HG03045 (cell line): ENCODE data around the gene IFFO2.
"Not testable (repeated sequence)": the region's sequence is repeated elsewhere in the genome, so short reads cannot be mapped to it uniquely, and the experiment has no call there.

Source experiments
- ATAC-seq: cut with Tn5 transposase; IDR thresholded peaks from one replicate; pipeline ENCODE4 v1.9.1; 2021; ENCODE audit warnings: mild to moderate bottlenecking, moderate library complexity; ENCODE audit not compliant: unreplicated experiment

IFFO2 gene

DNA sequence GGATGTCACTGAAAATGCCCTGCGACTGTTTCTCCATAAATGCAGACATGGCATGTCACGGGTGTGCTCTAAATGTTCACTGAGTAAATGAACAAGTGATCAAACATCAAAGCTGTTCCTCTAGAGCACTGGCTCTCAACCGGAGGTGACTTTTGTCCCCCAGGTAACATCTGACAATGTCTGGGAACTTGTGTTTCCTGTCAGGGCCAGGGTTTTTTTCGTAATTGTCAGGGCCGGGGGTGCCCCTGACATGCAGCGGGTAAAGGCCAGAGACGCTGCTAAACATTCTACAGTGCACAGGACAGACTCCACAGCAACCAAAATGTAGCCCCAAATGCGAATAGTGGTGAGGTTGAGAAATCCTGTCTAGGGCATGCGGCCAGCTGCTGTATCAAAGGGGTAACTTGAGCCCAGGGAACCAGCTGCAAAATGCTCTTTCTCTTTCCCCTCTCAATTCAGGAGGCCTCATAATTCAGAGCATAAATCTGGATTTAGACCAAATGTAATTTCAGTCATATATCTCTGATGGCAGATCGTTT is 56.1 kb downstream of the IFFO2 start:
- no peak for ATAC-seq

- ATAC-seq: no peak
These were observed 57.0 kb downstream of the IFFO2 start for GRCh38 chr1:18899363-18900049.

DNA sequence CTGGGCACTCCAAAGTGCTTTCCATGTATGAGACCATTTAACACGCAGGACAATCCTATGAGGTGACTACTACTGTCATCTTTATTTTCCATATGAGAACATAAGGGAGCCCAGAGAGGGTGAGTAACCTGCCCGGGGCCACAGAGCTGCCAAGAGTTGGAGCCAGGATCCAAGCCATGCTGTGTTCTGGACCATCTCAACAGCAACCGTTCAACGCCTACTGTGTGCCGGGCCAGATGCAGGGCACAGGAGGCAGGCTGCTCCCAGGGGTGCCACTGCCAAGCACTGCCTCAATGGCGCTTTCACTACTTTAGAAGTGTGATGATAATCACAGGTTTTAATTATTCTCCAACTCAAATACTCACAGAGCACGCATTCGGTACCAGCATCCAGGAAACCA is 57.9 kb downstream of the IFFO2 start:
- no peak for ATAC-seq

GRCh38 chr1:18895317-18895716 is 61.2 kb downstream of the IFFO2 start:
- ATAC-seq: no peak

- no peak for ATAC-seq
These were observed 63.4 kb downstream of the IFFO2 start for GRCh38 chr1:18893120-18893519.

- not testable (repeated sequence) for ATAC-seq
These were observed 64.6 kb downstream of the IFFO2 start for GRCh38 chr1:18891858-18892257.

DNA sequence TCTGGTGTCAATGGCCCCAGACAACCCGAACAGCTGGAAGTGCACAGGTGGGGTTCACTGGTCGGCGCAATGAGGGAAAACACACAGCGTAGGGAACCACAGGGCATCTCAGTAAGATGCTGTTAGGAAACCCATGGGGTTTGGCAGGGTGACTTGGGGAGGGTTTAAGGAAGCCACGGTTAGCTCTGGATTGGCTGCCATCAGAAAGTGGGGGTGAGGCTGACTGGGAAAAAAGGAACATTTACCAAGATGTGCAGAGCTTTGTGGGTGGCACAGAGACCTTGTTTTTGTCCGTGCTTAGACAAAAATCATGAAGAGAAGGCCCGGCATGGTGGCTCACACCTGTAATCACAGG is 65.1 kb downstream of the IFFO2 start:
- ATAC-seq: no peak

GRCh38 chr1:18890706-18891425 is 65.6 kb downstream of the IFFO2 start:
- no peak for ATAC-seq

DNA sequence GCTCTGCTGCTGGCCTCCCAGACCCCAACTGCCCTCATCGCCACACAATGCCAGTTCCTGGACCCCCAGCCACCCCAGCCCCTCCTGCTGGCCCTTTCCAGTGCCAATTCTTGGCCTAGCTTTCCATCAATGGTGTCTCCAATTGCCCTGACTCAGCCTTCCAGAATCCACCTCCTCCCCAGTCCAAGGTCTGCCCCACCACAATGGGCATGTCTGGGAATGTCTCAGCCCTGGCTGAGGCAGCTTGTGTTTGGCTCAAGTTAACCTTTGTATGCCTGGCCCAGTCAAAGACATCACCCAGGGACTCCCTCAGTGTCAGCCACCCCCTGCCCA is 70.5 kb downstream of the IFFO2 start:
- ATAC-seq: no peak

DNA sequence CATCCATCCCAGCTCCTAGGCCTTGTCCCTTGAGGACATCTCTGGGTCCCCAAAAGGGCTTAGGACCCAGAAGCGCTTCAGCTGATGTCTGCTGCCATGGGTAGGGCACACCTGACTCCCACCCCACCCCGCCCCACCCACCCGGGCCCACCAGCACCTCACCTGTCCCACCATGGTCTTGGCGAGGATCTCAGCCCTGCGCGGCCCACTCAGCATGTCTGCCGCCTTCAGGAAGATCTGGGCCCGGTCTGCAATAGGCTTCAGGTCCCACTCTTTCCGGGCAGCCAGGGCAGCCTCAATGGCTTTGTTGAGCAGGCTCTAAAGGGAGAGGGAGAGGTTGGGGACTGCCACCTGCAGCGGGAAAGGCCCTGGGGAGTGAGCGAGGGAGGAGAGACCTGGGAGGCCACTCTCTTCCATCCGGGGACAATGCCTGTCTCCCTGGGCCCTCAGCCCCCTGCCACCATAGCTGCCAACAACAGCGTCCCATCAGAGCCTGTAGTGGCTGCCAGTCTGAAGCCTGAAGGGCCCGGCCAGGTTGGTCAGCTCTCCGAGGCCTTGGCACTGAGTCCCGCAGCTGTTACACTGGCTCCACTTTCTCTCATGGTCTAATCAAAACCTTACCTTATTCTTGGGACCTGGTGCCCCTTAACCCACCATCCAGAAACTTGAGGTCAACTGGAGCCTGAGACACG is 71.0 kb downstream of the IFFO2 start:
- no peak for ATAC-seq

- ATAC-seq: no peak
These were observed 71.7 kb downstream of the IFFO2 start for GRCh38 chr1:18884727-18885126.

DNA sequence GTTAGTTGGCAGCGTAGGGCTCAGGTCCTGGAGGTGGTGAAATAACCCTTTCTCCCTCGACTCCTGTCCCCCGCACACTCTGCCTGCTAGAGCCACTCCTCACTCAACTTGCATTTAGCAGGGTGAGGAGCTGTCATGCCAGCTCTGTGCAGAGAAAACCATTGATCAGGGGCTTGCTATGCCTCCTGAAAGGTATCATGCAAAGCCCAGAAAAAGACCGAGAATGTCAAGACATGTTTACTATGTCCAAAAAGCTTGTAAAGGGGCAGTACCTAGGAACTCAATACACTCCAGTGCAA is 72.1 kb downstream of the IFFO2 start:
- ATAC-seq: no peak

- ATAC-seq: no peak
These were observed 72.6 kb downstream of the IFFO2 start for GRCh38 chr1:18883636-18884418.

- ATAC-seq: no peak
These were observed 73.4 kb downstream of the IFFO2 start for GRCh38 chr1:18883079-18883478.

- ATAC-seq: no peak
These were observed 74.0 kb downstream of the IFFO2 start for GRCh38 chr1:18882486-18882885.

DNA sequence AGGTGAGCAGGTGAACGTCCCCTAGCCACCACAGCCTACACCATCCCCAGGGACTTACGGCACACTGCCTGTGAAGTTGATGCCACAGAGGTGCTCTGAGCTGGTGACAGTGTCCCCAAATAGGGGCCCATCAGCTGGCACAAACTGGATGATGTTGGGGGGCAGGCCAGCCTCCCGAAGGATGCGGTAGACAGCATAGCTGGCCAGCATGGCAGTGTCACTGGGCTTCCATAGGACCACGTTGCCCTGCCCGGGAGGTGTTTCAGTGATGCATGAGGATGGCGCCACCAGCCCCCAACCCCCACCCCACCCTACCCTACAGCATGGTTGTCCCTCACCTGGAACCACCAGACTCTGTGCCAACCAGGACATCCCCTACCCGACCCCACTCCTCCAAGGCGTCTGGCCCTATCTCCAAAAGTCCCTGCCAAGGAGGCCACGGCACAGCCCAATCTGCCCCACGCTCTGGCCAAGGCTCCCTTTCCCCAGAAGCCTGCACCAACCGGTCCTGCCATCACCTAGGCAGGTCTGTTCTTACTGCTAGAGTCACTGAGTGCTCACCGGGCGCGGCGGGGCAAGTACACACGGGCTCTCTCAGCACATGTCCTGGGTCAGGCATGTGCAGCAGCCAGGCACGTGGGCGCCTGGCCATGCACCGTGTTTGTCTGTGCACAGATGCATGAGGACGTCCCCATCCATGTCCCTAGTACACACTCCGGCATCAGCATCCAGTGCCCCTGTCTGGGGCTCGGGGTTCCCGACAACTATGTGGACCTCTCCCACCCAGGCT is 74.6 kb downstream of the IFFO2 start:
- ATAC-seq: no peak

- no peak for ATAC-seq
These were observed 75.3 kb downstream of the IFFO2 start for GRCh38 chr1:18881164-18881563.

- no peak for ATAC-seq
These were observed 75.9 kb downstream of the IFFO2 start for GRCh38 chr1:18880585-18880984.

DNA sequence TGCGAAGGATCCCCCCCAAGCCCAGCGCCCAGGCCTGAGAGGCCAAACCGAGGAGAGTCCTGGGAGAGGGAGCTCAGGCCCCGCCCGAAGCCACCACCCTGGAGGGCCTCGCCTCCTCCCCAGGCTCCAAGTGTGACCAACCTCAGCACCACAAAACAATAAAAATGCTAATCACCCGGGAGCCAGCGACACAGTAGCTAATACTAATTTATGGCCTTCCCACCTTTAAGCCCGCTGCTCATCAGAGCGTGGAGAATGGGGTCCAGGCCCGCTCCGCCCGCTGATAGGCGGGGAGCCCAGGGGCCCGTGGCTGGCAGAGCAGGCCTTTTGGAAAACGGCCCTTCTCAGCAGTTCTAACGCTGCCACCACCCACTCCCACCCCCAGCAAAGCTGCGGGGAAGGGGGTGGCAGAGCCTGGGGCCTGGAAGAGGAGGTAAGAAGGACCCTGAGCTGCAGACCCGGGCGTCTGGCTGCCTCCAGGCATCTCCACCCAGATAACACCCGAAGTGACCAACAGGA is 76.6 kb downstream of the IFFO2 start:
- no peak for ATAC-seq

GRCh38 chr1:18879215-18879790 is 77.2 kb downstream of the IFFO2 start:
- no peak for ATAC-seq
